Stomach smooth muscle (tissue), 2 donors: ENCODE results near the gene MTHFR.

Experiments
- H3K27ac ChIP-seq: one replicate; pipeline ENCODE4 v1.7.0; 2013; ENCODE audit warnings: mild to moderate bottlenecking, low read length, inconsistent platforms
- H3K27me3 ChIP-seq, 2 donors: one replicate each; pipeline ENCODE4 v1.7.0; 2013; ENCODE audit warnings: low read length in 2 of 2; ENCODE audit not compliant: insufficient read depth in 2 of 2, control insufficient read depth in 1 of 2
- H3K36me3 ChIP-seq, 2 donors: one replicate each; pipeline ENCODE4 v1.7.0; 2013; ENCODE audit warnings: low read length in 2 of 2; ENCODE audit not compliant: control insufficient read depth in 2 of 2, insufficient read depth in 2 of 2
- H3K4me1 ChIP-seq: one replicate; pipeline ENCODE4 v1.7.0; 2013; ENCODE audit warnings: low read length; ENCODE audit not compliant: control insufficient read depth, insufficient read depth
- H3K4me3 ChIP-seq, 2 donors: one replicate each; pipeline ENCODE4 v1.7.0; 2013; ENCODE audit warnings: low read length in 2 of 2
- H3K9ac ChIP-seq, 2 donors: one replicate each; pipeline ENCODE4 v1.7.0; 2013; ENCODE audit warnings: low read length in 2 of 2, mild to moderate bottlenecking in 1 of 2
- H3K9me3 ChIP-seq, 2 donors: one replicate each; pipeline ENCODE4 v1.7.0; 2013; ENCODE audit warnings: low read length in 2 of 2; ENCODE audit not compliant: control insufficient read depth in 2 of 2
- donor health status: healthy.
- donor health status: Pancreatic carcinoma.

Gene MTHFR

GRCh38 chr1:11752359-11753088, 53.2 kb downstream of the MTHFR start:
- H3K9me3 ChIP-seq, result no peaks in the 10 kb centered on the region
- H3K27me3 ChIP-seq, result no peaks in the 10 kb centered on the region
- H3K4me3 ChIP-seq, result no peak overlapping the region
- peaks cover 0 to 7% of the 10 kb centered on the region in 2 donors for H3K36me3 ChIP-seq
- H3K27ac ChIP-seq, result no peak overlapping the region
- no peaks in the 10 kb centered on the region for H3K4me1 ChIP-seq
- no peak overlapping the region for H3K9ac ChIP-seq

- Histone ChIP-seq H3K36me3 (peaks cover 3 to 7% of the 10 kb centered on the region in 2 donors), H3K4me1 (no peaks in the 10 kb centered on the region)
These were observed 54.7 kb downstream of the MTHFR start for GRCh38 chr1:11751087-11751486.

GRCh38 chr1:11749996-11750395, 55.8 kb downstream of the MTHFR start:
- Histone ChIP-seq H3K9me3 (no peaks in the 10 kb centered on the region), H3K9ac (no peak overlapping the region), H3K27me3 (no peaks in the 10 kb centered on the region), H3K36me3 (peaks cover 3 to 7% of the 10 kb centered on the region in 2 donors), H3K4me3 (no peak overlapping the region), H3K4me1 (no peaks in the 10 kb centered on the region), H3K27ac (no peak overlapping the region)

More at GRCh38 chr1:11751087-11751486, 54.7 kb downstream of the MTHFR start:
- Histone ChIP-seq H3K27me3 (no peaks in the 10 kb centered on the region), H3K27ac (no peak overlapping the region), H3K4me3 (no peak overlapping the region), H3K9me3 (no peaks in the 10 kb centered on the region), H3K9ac (no peak overlapping the region)

GRCh38 chr1:11749203-11749689, 56.5 kb downstream of the MTHFR start:
- Histone ChIP-seq H3K27me3 (no peaks in the 10 kb centered on the region), H3K4me1 (no peaks in the 10 kb centered on the region), H3K9ac (no peak overlapping the region), H3K36me3 (peaks cover 3 to 7% of the 10 kb centered on the region in 2 donors), H3K9me3 (no peaks in the 10 kb centered on the region), H3K27ac (no peak overlapping the region), H3K4me3 (no peak overlapping the region)

GRCh38 chr1:11748294-11749202, 57.2 kb downstream of the MTHFR start:
- peaks cover 3 to 7% of the 10 kb centered on the region in 2 donors for H3K36me3 ChIP-seq
- H3K4me1 ChIP-seq, result no peaks in the 10 kb centered on the region
- no peak overlapping the region for H3K9ac ChIP-seq
- H3K9me3 ChIP-seq, result no peaks in the 10 kb centered on the region
- no peaks in the 10 kb centered on the region for H3K27me3 ChIP-seq
- no peak overlapping the region for H3K27ac ChIP-seq
- no peak overlapping the region for H3K4me3 ChIP-seq

GRCh38 chr1:11746795-11747487, 58.8 kb downstream of the MTHFR start:
- H3K4me3 ChIP-seq, result no peak overlapping the region
- H3K36me3 ChIP-seq, result peaks cover 3 to 7% of the 10 kb centered on the region in 2 donors
- no peaks in the 10 kb centered on the region for H3K4me1 ChIP-seq
- H3K9me3 ChIP-seq, result no peaks in the 10 kb centered on the region
- H3K27ac ChIP-seq, result no peak overlapping the region
- no peak overlapping the region for H3K9ac ChIP-seq
- no peaks in the 10 kb centered on the region for H3K27me3 ChIP-seq

GRCh38 chr1:11746092-11746491, 59.7 kb downstream of the MTHFR start:
- Histone ChIP-seq H3K9ac (no peak overlapping the region), H3K4me1 (no peaks in the 10 kb centered on the region), H3K36me3 (peaks cover 3 to 7% of the 10 kb centered on the region in 2 donors)

GRCh38 chr1:11744287-11744686, 61.5 kb downstream of the MTHFR start:
- H3K4me3 ChIP-seq, result no peak overlapping the region
- H3K27ac ChIP-seq, result no peak overlapping the region
- H3K9ac ChIP-seq, result no peak overlapping the region
- no peaks in the 10 kb centered on the region for H3K4me1 ChIP-seq
- no peaks in the 10 kb centered on the region for H3K9me3 ChIP-seq
- peaks cover 0 to 3% of the 10 kb centered on the region in 2 donors for H3K36me3 ChIP-seq
- H3K27me3 ChIP-seq, result no peaks in the 10 kb centered on the region

More at GRCh38 chr1:11746092-11746491, 59.7 kb downstream of the MTHFR start:
- Histone ChIP-seq H3K27ac (no peak overlapping the region), H3K4me3 (no peak overlapping the region), H3K27me3 (no peaks in the 10 kb centered on the region), H3K9me3 (no peaks in the 10 kb centered on the region)

- peaks cover 8% of the 10 kb centered on the region for H3K4me1 ChIP-seq
- H3K27me3 ChIP-seq, result no peaks in the 10 kb centered on the region
- no peak overlapping the region for H3K27ac ChIP-seq
- H3K4me3 ChIP-seq, result no peak overlapping the region
- H3K9me3 ChIP-seq, result no peaks in the 10 kb centered on the region
- H3K36me3 ChIP-seq, result peaks cover 0 to 3% of the 10 kb centered on the region in 2 donors
- no peak overlapping the region for H3K9ac ChIP-seq
These were observed 63.7 kb downstream of the MTHFR start for GRCh38 chr1:11741919-11742558.

- Histone ChIP-seq H3K27ac (no peak overlapping the region), H3K36me3 (peaks cover 0 to 1% of the 10 kb centered on the region in 2 donors), H3K9ac (no peak overlapping the region), H3K27me3 (no peaks in the 10 kb centered on the region), H3K4me1 (peaks cover 14% of the 10 kb centered on the region), H3K9me3 (no peaks in the 10 kb centered on the region), H3K4me3 (no peak overlapping the region)
These were observed 64.3 kb downstream of the MTHFR start for GRCh38 chr1:11741482-11741881.
